HuH-7 (cell line): ENCODE results near the gene PPP1CC.

Experiments used
- DNase-seq: peaks from one replicate; pipeline ENCODE4 v3.0.0; 2011; ENCODE audit warnings: low spot score

The PPP1CC gene

DNA sequence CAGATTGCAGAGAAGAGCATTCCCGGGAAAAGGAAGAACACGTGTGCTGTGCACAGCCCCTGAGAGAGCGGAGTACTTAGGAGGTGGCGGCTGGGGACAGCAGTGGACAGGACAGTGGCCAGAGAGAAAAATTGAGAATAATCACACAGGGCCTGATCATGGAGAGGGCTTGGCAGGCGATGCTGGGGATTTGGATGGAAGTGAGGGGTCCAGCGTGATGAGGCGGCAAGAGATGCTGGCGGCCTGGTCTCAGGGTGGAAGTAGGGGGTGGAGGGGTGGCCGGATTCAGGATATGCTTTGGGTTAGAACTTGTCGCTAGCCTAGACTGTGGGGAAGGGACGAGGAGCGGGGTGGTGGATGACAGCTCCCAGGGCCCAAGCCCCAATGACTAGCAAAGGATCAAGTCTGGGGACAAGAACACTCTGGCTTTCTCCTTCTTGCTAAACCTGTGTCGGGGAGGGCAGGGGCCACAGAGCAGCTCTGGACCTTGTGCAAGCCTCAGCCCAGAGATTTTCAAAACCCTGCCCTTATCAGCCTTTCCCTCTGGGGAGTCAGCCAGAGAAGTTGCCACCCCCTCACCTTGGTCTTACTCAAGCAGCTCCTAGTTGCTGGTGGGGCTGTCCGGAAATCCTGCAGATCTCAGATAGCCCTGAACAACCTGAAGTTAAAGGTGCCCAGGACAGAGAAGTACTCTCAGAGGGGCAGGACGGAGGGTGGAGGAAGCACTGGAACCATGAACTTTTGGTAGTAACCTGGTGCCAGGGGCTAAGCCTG is 55.1 kb downstream of the PPP1CC start:
- DNase-seq = no peak

DNA sequence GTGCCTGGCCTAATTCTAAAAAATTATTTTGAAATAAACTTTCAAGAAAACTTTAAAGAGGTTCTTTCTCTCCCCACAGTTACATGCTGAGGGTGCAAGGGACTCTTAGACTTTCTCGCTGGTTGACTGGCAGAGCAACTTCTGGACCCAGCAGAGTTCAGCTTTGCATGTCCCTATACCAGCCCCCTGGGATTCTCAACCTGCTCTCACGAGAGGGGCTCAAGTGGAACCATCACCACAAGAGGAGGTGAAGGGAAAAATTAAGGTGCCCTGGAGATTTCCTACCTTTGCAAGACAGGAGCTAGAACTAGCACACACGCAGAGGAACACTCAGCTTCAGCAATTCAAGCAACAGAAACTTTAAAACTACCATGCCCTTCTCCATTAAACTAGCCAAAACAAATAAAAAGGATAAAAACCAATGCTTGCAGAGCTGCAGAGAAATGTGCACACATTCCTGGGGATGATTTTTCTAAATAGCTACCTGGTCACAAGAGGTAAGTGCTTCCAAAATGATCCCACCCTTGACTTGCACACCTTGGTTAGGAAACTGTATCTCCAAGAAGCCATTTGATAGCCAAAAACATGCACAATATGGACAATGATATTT is 56.3 kb downstream of the PPP1CC start:
- no peak for DNase-seq

DNA sequence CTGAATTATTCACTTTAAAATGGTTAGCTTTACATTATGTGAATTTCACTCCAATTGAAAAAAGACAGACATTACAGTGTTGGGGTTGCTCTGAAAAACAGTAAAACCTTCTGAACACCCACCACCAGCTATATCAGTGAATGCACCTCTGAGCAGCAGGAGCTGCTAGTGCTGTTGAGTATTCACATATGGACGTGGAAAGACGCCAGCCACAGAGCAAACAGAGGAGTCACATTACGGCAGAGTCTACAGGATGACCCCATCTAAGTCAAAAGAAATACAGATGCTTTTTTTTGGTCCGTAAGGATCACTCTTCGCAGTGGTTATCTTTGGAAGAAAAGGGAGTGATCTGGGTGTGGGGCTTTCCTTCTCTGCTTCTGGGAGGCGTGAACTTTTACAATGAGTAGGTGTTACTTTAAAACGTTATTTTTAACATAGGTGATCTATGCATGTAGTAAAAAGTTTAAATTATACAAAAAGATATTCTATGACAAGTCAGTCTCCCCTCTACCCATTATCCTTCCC is 58.3 kb downstream of the PPP1CC start:
- DNase-seq = no peak

DNA sequence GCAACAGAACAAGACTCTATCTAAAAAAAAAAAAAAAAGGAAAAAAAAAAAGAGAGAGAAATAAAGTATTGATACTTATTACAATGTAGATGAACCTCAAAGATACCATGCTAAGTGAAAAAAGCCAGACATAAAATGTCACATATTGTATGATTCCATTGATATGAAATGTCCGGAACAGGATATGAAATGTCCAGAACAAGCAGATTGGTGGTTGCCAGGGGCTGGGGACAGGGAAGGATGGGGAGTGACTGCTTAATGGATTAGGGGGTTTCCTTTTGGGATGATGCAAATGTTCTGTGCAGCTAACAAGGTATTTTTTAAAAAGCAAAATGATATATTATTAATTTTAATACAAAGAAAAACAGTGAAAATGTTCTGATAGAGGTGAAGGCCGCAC is 58.8 kb downstream of the PPP1CC start:
- DNase-seq = no peak

DNA sequence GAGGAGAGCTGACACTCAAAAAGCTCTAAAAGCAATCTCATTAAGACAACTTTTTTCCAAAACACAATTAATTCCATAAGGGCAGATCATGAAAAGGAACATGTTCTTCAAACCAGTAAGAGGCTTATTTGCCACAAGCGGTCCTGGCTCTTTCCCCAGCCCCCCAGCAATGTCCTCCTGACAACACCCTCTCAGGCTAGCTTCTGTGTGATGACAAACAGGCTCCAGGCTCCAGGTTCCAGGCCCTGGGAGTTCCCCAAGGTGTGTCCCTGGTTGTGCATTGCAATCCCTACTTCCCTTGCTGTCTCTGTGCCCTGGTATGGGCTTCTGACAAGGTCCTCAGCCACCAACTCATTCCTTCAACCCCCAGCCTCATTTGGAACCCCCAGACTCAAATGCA is 62.7 kb downstream of the PPP1CC start:
- no peak for DNase-seq

DNA sequence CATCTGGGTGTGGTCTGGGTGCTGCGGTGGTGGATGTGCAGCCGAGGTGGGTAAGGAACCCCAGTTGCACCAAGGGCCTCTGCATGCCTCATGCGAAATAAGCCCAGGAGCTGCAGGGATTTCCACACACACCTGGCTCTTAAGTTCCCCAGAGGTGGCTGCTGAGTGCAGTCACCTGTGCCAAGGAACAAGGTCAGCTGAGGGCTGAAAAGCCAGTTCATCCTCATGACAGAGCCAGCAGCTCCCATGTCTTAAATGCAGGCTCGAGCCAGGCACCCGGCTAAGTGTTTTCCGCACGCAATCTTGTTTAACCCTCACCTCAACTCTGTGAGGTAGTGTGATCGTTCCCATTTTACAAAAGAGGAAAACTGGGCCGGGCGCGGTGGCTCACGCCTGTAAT is 63.5 kb downstream of the PPP1CC start:
- no peak for DNase-seq

DNA sequence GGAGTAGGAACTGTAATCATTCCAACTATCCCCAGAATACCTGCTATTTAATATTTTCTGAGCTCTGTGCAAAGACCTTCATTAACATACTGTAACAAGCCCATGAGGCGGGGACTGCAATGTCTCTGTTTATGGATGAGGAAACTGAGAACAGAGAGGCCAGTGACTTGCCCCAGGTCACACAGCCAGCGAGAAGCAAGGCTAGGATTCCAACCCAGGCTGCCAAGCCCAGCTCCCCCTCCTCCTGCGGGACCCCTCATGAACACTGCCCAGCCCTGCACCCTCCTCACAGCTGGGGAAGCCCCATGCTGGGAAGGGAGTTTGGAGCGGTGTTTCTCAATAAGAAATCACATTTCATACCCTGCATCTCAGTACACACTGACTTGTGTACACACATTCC is 64.7 kb downstream of the PPP1CC start:
- no peak for DNase-seq

DNA sequence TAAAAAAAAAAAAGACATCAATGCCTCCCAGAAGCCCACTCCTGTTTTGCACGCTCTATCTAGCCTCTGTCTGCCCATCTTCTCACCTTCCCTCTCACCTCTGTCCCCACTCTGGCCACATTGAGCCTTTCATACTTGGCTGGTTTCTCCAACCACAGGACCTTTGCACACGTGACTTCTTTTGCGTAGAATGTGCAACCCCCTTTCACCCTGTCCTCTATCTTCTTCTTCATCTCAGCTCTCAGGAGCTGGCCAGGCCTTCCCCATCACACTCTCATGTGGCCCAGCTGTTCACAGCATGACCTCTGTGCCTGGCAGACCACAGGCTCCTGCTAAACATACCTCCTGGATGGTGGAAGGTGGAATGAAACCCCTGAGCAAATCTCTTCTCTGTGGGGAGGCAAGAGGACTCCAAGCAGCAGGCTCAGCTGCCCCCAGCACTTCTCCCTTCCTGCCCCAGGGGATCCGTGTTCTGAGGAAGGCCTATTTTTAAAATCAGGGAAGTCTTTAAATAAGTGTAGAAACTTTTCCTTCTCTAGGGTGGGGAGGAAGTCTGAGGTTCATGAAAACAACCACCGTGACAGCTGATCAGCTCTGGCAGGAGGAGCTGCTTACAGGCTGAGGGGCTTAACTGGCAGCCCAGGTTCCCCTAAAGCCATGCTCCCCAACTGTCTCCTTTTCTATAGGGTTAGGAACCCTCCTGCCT is 65.3 kb downstream of the PPP1CC start:
- no peak for DNase-seq

DNA sequence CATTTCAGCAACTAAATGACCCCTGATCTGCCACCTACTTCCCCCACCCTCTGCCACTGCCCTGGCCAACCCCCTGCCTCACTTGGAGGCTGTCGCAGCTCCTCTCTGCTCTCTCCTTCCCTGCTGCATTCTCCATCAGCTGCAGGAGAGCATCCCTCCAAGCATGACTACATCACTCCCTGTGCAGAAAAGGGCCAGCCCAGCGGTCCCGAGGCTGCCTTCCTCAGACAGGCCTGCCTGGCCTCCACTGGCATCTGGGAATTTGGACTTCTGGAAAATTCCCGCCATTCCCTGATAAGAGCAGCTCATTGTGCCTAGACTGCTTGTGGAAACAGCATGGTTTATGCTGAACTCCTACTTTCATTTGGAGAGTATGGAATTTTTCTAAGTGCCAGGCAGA is 66.5 kb downstream of the PPP1CC start:
- no peak for DNase-seq

DNA sequence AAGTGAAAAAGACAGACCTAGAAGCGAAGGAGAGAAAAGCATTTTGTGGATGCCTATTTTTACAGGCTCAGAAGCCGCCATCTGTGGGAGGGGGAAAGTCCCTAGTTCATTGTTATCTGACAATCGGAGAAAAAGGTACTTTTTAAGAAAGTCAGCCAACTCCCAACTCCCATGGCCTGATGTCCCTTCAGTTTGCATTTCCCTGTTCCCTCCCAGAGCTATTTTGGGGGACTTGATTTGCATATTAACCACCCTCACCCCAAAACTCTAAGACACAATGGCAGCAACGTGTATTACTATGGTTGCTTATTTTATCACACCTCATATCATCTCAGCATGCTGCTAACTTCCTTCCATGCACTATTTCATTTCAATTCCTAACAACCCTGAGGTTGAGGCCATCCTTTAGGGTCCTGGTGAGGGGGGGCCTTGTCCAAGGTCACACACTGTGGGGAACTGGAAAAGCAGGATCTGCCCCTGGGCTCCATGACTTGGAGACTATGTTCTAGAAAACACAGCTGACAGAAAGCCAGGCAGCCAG is 72.5 kb downstream of the PPP1CC start:
- DNase-seq = no peak
